ENCODE measurements around the gene PPARA.

The PPARA gene

DNA sequence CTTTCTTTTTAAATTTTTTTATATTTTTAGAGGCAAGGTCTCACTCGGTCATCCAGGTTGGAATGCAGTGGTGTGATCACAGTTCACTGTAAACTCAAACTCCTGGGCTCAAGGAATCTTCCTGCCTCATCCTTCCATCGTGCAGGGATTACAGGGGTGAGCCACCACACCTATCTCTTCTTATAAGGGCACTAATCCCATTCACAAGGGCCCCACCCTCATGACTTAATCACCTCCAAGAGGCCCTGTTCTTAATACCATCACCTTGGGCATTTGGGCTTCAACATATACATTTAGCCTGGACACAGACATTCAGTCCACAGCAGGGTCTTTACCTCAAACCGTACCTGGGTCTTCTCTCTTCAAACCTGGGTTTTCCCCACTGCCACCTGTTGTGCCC is 141.8 kb downstream of the PPARA start:
- Histone ChIP-seq H3K36me3 (ENCODE audit: control insufficient read depth in 4 of 4, insufficient read depth in 4 of 4, low read length in 3 of 4) (peaks cover 0 to 25% (median 11%) of the 10 kb centered on the region in 4 experiments), H3K27me3 (replicated peaks in 2 of 5; ENCODE audit: control insufficient read depth in 4 of 5, insufficient read depth in 5 of 5, low read length in 4 of 5) (no peaks in the 10 kb centered on the region), H3K27ac (ENCODE audit: insufficient read depth in 1 of 2, low read depth in 1 of 2, low read length in 2 of 2, poor library complexity in 1 of 2, severe bottlenecking in 2 of 2) (no peak overlapping the region), H3K4me1 (ENCODE audit: control extremely low read depth in 1 of 4, control insufficient read depth in 4 of 4, insufficient read depth in 4 of 4, low read length in 3 of 4) (peaks cover 3 to 70% (median 51%) of the 10 kb centered on the region in 4 experiments), H3K9me3 (ENCODE audit: control extremely low read depth in 1 of 5, control insufficient read depth in 4 of 5, insufficient read depth in 2 of 5, low read depth in 1 of 5, low read length in 4 of 5) (peaks cover 0 to 3% (median 0%) of the 10 kb centered on the region in 5 experiments), H3K4me3 (ENCODE audit: control insufficient read depth in 1 of 7, extremely low read depth in 1 of 7, insufficient read depth in 4 of 7, low read depth in 2 of 7, low read length in 6 of 7) (no peak overlapping the region)
- DNase-seq: no peak
- 100% methylated on average over 3 of the region's 3 CpGs for WGBS (ENCODE audit: insufficient coverage)
- CTCF ChIA-PET: no interaction called here
- POLR2A ChIA-PET: no interaction called here

- CTCF ChIA-PET: no interaction called here
- H3K9me3 ChIP-seq (ENCODE audit: control extremely low read depth in 1 of 5, control insufficient read depth in 4 of 5, insufficient read depth in 2 of 5, low read depth in 1 of 5, low read length in 4 of 5): peaks cover 0 to 3% (median 0%) of the 10 kb centered on the region in 5 experiments
- peaks cover 4 to 70% (median 50%) of the 10 kb centered on the region in 4 experiments for H3K4me1 ChIP-seq (ENCODE audit: control extremely low read depth in 1 of 4, control insufficient read depth in 4 of 4, insufficient read depth in 4 of 4, low read length in 3 of 4)
- no peak overlapping the region for H3K27ac ChIP-seq (ENCODE audit: insufficient read depth in 1 of 2, low read depth in 1 of 2, low read length in 2 of 2, poor library complexity in 1 of 2, severe bottlenecking in 2 of 2)
- DNase-seq: no peak
- H3K36me3 ChIP-seq (ENCODE audit: control insufficient read depth in 4 of 4, insufficient read depth in 4 of 4, low read length in 3 of 4): peaks cover 0 to 22% (median 11%) of the 10 kb centered on the region in 4 experiments
- 92% methylated on average over 14 of the region's 14 CpGs for WGBS (ENCODE audit: insufficient coverage)
- H3K27me3 ChIP-seq (replicated peaks in 2 of 5; ENCODE audit: control insufficient read depth in 4 of 5, insufficient read depth in 5 of 5, low read length in 4 of 5): no peaks in the 10 kb centered on the region
- POLR2A ChIA-PET: no interaction called here
- H3K4me3 ChIP-seq (ENCODE audit: control insufficient read depth in 1 of 7, extremely low read depth in 1 of 7, insufficient read depth in 4 of 7, low read depth in 2 of 7, low read length in 6 of 7): no peak overlapping the region
Measured at GRCh38 chr22:46292732-46293131, 142.4 kb downstream of the PPARA start.

All from common myeloid progenitor, CD34-positive (primary cell).